GM12801 (cell line): ENCODE data around the gene GRAMD2B.

Experiments used
- TF ChIP-seq, protein P1 (sequence below): IDR thresholded peaks from one replicate; pipeline ENCODE4 v1.5.1; 2011; ENCODE audit warnings: control low read depth; ENCODE audit not compliant: insufficient read length; ENCODE audit errors: extremely low read depth

Gene GRAMD2B

DNA sequence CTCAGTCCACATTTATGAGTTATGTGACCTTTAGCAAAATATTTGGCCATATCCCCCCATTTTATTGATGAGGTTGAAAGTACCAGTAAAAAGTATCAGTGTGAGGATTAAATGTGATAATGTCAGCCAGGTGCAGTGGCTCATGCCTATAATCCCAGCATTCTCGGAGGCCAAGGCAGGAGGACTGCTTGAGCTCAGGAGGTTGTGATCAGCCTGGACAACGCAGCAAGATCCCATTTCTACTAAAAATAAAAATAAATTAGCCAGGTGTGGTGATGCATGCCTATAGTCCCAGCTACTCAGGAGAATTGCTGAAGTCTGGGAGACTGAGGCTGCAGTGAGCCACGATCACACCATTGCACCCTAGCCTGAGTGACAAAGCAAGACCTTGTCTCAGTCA lies 71.2 kb downstream of the GRAMD2B start:
- TF ChIP-seq, protein P1, sequence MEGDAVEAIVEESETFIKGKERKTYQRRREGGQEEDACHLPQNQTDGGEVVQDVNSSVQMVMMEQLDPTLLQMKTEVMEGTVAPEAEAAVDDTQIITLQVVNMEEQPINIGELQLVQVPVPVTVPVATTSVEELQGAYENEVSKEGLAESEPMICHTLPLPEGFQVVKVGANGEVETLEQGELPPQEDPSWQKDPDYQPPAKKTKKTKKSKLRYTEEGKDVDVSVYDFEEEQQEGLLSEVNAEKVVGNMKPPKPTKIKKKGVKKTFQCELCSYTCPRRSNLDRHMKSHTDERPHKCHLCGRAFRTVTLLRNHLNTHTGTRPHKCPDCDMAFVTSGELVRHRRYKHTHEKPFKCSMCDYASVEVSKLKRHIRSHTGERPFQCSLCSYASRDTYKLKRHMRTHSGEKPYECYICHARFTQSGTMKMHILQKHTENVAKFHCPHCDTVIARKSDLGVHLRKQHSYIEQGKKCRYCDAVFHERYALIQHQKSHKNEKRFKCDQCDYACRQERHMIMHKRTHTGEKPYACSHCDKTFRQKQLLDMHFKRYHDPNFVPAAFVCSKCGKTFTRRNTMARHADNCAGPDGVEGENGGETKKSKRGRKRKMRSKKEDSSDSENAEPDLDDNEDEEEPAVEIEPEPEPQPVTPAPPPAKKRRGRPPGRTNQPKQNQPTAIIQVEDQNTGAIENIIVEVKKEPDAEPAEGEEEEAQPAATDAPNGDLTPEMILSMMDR, result no peak

DNA sequence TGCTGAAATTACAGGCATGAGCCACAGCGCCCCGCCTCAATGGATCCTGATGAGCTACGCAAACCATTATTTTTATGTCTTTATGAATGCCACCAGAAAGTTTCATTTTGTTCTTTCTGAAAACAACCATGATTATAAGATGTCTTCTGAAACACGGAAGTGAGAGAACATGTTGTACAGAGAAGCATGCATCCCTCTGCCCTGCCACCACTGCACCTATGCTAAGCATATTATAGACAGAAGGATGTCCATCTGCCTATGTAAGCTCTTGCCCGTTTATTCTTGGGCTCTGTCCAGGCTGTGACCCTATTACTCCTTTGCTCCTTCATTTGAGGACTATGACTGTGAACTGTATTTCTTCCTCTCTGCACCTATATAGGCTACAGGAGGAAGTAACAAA lies 74.3 kb downstream of the GRAMD2B start:
- TF ChIP-seq, protein P1, result no peak

DNA sequence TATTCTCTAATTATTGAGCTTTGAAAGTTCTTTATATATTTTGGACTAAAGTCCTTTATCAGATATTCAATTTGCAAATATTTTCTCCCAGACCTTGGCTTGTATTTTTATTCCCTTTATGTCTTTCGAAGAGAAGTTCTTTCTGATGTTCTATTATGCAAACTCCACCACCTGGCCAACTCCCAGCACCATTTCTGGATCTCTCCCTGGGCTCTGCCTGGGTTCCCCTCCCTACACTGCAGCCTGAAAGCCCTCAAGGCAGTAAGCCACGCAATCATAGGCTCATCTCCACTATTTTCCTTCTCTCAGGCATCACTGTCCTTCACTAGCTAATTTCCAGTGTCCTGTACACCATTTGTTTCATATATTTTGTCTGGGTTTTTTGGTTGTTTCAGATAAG lies 76.1 kb downstream of the GRAMD2B start:
- TF ChIP-seq, protein P1, result no peak

DNA sequence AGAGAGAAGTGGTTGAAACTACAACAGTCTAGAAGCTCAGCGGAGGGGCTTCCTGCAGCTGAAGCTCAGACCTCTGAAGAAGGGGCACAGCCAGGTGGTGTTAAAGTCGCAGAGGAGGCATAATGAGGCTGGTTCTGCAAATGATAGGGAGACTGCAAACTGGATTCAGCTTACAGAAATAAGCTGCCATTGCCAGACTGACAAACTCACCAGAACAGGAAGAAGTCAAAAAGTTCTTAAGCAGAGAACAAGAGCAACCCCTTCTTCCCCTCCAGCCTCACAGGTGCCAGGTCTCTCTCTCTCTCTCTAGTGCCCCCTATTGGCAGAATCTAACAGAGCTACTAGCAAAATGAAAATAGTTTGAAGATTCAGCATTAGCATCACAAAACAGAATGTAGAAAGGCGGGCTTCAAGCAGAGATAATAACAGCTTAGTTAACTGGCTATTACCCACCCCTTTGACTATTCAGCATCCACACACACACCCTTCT lies 76.7 kb downstream of the GRAMD2B start:
- TF ChIP-seq, protein P1, result no peak

DNA sequence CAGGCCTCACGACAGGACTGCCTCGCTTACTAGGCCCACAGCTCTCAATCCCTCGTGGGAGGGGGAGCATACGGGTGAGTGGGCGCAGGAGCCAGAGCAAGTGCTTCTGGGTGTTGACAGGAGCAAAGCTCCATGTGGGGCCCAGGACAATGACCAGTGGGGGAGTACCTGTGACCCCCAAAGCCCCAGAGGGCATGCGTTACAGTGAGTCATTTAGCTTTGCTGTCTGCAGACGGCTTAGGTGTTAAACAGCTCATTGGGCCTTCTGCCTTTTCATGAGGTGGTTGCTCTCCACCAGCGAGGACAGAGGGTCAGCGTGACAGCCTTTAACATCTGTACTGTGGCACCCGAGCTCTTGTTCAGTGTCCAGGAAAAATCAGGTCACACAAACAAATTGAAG lies 78.2 kb downstream of the GRAMD2B start:
- TF ChIP-seq, protein P1, result no peak

DNA sequence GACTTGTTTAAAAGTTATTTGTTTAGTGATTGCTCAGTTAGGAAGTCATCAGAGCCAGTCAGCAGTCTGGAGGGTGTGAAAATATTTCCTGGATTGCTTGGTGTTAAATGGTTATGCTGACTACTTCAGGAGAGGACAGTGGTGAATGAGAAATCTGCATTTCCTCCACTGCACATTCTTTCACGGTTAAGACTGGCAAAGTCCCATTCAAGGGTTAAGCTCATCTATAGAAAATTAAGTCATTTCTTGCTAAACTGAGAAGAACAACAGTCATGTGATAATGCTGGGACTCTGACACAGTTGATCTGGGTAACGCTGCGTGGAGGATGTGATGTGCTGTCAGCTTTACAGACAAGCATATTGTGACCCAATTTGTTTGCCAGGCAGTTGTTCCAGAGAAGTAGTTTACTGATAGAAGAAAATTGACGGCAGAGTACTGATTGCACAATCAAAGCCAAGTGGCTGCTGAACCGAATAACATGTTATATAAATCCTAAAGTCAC lies 80.4 kb downstream of the GRAMD2B start:
- TF ChIP-seq, protein P1, result no peak

DNA sequence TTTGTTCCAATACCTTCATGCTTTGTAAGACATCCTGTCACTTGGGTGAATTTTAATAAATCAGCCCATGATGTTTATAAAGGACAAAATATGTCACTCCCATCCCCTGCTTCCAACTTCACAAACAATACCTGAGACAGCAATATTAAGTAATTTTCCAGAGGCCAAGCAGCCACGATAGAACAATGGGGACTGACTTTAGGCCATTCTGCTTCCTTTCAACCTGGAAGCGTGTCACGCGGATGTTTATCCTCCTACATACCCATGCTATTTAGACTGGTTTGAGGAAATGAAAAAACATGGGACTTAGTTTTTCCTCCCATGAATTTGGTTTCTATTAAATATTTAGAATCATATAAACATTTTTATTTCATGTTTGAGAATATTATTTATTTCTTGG lies 82.9 kb downstream of the GRAMD2B start:
- TF ChIP-seq, protein P1, result no peak
